IPS-18c (cell line): Measurements from ENCODE around the gene C4A.
"Not testable (repeated sequence)": the region's sequence is repeated elsewhere in the genome, so short reads cannot be mapped to it uniquely, and the experiment has no call there.

Experiments
- H3K4me3 ChIP-seq: 2 replicates; pipeline ENCODE4 v1.7.0; 2013; ENCODE audit warnings: low read depth, mild to moderate bottlenecking, low read length, moderate library complexity; ENCODE audit not compliant: insufficient read depth
- H3K9me3 ChIP-seq: one replicate; pipeline ENCODE4 v1.6.1; 2013; ENCODE audit warnings: mild to moderate bottlenecking, low read length, moderate library complexity; ENCODE audit not compliant: control insufficient read depth, insufficient read depth

Gene C4A

GRCh38 chr6:31971993-31972708 is 9.7 kb upstream of the C4A start, which contains the start of gene DXO:
Gene DXO, minus strand, starts transcription at chr6:31972138. Its CDS starts 463 bp downstream, at chr6:31971675.
- no peaks in the 10 kb centered on the region for H3K9me3 ChIP-seq

GRCh38 chr6:31972709-31973350 is 9.0 kb upstream of the C4A start:
- Histone ChIP-seq H3K4me3 (peak overlapping the region; percentile 92), H3K9me3 (no peaks in the 10 kb centered on the region)

More at GRCh38 chr6:31971993-31972708, 9.7 kb upstream of the C4A start, which contains the start of gene DXO:
- H3K4me3 ChIP-seq, result peak within 1 kb of the TSS; percentile 92

GRCh38 chr6:31976065-31976464 is 5.8 kb upstream of the C4A start:
- H3K4me3 ChIP-seq, H3K9me3 ChIP-seq: not testable (repeated sequence)

GRCh38 chr6:31977816-31978431 is 3.9 kb upstream of the C4A start:
- Histone ChIP-seq H3K9me3 (no peaks in the 10 kb centered on the region), H3K4me3 (no peak overlapping the region)

GRCh38 chr6:31978831-31979230 is 3.0 kb upstream of the C4A start:
- Histone ChIP-seq H3K9me3 (no peaks in the 10 kb centered on the region), H3K4me3 (no peak overlapping the region)

GRCh38 chr6:31979238-31979898 is 2.5 kb upstream of the C4A start:
- Histone ChIP-seq H3K9me3 (no peaks in the 10 kb centered on the region), H3K4me3 (no peak overlapping the region)

GRCh38 chr6:31980195-31980876 is 1.5 kb upstream of the C4A start:
- H3K9me3 ChIP-seq, H3K4me3 ChIP-seq: not testable (repeated sequence)

- H3K4me3 ChIP-seq, H3K9me3 ChIP-seq: not testable (repeated sequence)
Observed at GRCh38 chr6:31980998-31981397, 859 bp upstream of the C4A start.

GRCh38 chr6:31989363-31989762 is 7.5 kb downstream of the C4A start:
- H3K9me3 ChIP-seq, H3K4me3 ChIP-seq: not testable (repeated sequence)

GRCh38 chr6:31994421-31994820 is 12.6 kb downstream of the C4A start:
- not testable (repeated sequence) for H3K4me3 ChIP-seq

GRCh38 chr6:31996385-31996784 is 14.5 kb downstream of the C4A start:
- H3K4me3 ChIP-seq, H3K9me3 ChIP-seq: not testable (repeated sequence)

More at GRCh38 chr6:31994421-31994820, 12.6 kb downstream of the C4A start:
- not testable (repeated sequence) for H3K9me3 ChIP-seq

GRCh38 chr6:32002546-32003268 is 20.9 kb downstream of the C4A start:
- H3K4me3 ChIP-seq, H3K9me3 ChIP-seq: not testable (repeated sequence)

- not testable (repeated sequence) for H3K9me3 ChIP-seq, H3K4me3 ChIP-seq
Observed at GRCh38 chr6:32003301-32003700, 21.4 kb downstream of the C4A start.

GRCh38 chr6:32004393-32004792 is 22.5 kb downstream of the C4A start:
- H3K4me3 ChIP-seq, H3K9me3 ChIP-seq: not testable (repeated sequence)

GRCh38 chr6:32004864-32005537 is 23.1 kb downstream of the C4A start:
- not testable (repeated sequence) for H3K4me3 ChIP-seq, H3K9me3 ChIP-seq

- H3K4me3 ChIP-seq, H3K9me3 ChIP-seq: not testable (repeated sequence)
Observed at GRCh38 chr6:32005538-32005880, 23.7 kb downstream of the C4A start.
